IPS-18c (cell line): ENCODE measurements around the gene IL1R1.
A peak's percentile ranks its signal among the peaks of the same experiment; 100 is the strongest.

Experiments
- H3K4me3 ChIP-seq: 2 replicates; pipeline ENCODE4 v1.7.0; 2013; ENCODE audit warnings: low read depth, mild to moderate bottlenecking, low read length, moderate library complexity; ENCODE audit not compliant: insufficient read depth
- H3K9me3 ChIP-seq: one replicate; pipeline ENCODE4 v1.6.1; 2013; ENCODE audit warnings: mild to moderate bottlenecking, low read length, moderate library complexity; ENCODE audit not compliant: control insufficient read depth, insufficient read depth

The IL1R1 gene

DNA sequence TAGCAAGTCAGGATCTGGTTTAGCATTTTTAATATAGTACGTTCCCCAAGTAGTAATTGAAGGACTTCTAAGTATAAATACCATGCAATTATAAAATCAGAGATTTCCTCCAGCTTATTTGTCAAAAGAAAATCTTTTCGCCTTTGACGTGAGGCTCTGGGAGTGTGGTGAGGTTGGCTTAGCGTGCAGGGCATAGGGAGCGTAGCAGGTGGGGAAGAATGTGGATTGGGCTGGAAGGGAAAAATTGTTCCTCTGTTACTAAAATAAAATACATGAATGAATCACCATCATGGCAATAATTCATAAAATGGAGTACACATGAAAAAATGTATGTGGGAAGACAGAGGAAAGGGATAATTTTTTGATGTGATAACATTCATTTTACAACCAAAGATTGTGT lies 38.8 kb downstream of the IL1R1 start:
- H3K9me3 ChIP-seq = no peaks in the 10 kb centered on the region
- no peak overlapping the region for H3K4me3 ChIP-seq

GRCh38 chr2:102181919-102182635 lies 39.5 kb downstream of the IL1R1 start:
- Histone ChIP-seq H3K9me3 (no peaks in the 10 kb centered on the region), H3K4me3 (no peak overlapping the region)

DNA sequence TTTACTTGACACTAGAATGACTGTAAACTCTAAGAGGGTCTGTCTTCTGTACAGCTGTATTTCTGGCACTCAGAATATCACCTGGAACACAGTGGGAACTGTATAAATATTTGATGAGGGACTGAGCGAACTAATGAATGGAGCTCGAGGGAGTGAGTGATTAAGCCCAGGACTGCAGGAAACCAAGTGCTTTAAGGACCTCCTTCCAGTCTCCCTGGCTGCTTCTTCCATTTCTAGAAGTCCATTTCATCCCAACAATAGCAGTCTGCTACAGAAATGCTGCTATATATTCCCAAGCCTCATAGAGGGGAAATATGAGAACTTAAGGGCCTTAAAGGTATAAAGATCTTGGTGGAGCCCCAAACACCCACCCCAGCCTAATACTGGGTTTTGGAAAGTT lies 41.5 kb downstream of the IL1R1 start:
- no peak overlapping the region for H3K4me3 ChIP-seq
- no peaks in the 10 kb centered on the region for H3K9me3 ChIP-seq

DNA sequence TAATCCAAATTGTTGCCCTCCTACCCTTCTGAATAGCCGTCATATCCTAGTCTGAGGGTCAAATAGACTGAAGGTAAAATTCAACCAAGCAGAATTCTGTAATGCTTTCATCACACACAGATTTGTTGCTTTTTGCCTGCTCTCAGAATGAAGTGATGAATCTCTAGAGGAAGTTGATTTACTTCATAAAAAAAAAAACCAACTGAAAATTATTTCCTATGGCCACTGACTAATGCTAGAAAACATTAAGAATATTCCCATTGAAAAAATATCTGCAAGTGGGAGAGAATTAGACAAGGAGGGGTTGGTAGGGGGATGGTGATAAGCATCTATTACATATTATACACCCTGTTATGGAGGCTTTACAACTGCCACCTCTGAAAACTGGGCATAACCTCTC lies 42.0 kb downstream of the IL1R1 start:
- H3K9me3 ChIP-seq = no peaks in the 10 kb centered on the region
- H3K4me3 ChIP-seq = no peak overlapping the region

DNA sequence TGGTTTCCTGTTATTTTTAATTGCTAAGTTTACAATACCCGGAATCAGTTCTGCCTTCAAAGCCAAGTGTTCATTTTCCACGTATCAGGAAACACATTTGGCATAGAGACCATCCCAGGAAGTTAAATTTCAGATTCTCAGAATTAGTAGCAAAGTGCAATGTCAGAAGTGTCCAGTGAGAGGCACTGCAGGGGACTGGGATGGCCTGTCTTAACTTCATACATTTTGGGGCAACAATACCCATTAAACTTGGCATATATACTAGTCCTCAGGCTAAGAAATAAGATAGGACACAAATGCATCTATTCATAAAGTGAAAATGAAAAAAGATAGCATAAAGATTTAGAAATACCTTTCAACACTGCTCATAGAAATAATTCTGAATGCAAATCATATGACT lies 42.8 kb downstream of the IL1R1 start:
- Histone ChIP-seq H3K9me3 (no peaks in the 10 kb centered on the region), H3K4me3 (no peak overlapping the region)

DNA sequence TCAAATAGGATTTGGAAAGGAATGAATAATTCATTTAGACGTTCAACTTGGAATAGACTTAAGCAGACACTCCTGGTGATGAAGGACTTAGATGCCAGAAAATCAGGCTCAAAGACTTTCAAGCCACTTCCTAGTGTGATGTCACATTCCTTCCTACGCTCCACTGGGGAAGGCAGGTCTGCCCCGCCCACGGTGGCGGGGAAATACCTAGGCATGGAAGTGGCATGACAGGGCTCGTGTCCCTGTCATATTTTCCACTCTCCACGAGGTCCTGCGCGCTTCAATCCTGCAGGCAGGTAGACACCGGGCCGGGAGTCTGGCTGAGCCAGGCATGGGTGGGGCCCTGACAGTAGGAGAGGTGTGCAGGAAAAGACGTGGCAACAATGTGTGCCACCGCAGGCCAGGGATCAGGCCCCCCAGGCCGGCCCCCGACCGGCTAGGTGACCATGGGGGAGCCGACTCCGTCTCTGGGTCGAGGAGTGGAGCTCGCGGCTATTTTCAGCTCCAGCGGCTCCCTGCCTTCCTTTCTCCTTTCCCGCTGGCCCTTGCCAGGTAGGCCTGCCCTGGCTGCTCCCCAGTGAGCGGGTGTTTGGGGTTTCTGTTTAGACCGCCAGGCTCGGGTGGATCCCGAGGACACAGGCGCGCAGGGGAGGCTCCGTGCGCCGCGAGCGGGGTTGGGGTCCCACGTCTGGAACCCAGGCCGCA lies 44.4 kb downstream of the IL1R1 start, which contains the start of gene IL1RL2:
IL1RL2 (plus strand) TSS at position 233 of the 705 bp plus-strand sequence. CDS start 845 bp downstream, outside the sequence.
- Histone ChIP-seq H3K4me3 (peak within 1 kb of the TSS; percentile 28; the same call in 1 of the 2 replicates), H3K9me3 (no peaks in the 10 kb centered on the region)

GRCh38 chr2:102187496-102188150 lies 45.1 kb downstream of the IL1R1 start:
- no peaks in the 10 kb centered on the region for H3K9me3 ChIP-seq
- peak overlapping the region; percentile 28; the same call in 1 of the 2 replicates for H3K4me3 ChIP-seq

GRCh38 chr2:102190430-102191107 lies 48.0 kb downstream of the IL1R1 start:
- no peak overlapping the region for H3K4me3 ChIP-seq

GRCh38 chr2:102191501-102191900 lies 49.0 kb downstream of the IL1R1 start:
- Histone ChIP-seq H3K9me3 (no peaks in the 10 kb centered on the region), H3K4me3 (no peak overlapping the region)

More at GRCh38 chr2:102190430-102191107, 48.0 kb downstream of the IL1R1 start:
- H3K9me3 ChIP-seq = no peaks in the 10 kb centered on the region

DNA sequence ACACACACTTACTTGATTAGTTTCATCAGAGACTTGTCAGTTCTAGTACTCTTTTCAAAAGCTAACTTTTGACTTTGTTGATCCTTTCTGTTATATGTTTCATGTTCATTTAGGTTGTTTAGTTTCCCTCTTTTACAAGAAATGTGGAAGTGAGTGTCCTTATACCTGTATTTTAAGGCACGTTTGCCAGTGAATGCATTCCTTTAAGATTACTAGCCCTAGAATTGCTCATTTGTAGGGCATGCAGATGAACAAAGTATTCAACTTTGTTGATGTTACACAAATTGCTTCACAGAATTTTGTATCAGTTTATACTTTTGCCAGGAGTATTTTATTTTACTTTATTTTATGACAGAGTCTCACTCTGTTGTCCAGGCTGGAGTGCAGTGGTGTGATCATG lies 50.5 kb downstream of the IL1R1 start:
- no peaks in the 10 kb centered on the region for H3K9me3 ChIP-seq
- no peak overlapping the region for H3K4me3 ChIP-seq

- H3K9me3 ChIP-seq = no peaks in the 10 kb centered on the region
- H3K4me3 ChIP-seq = no peak overlapping the region
Observed at GRCh38 chr2:102194609-102195268, 52.2 kb downstream of the IL1R1 start.

- no peak overlapping the region for H3K4me3 ChIP-seq
- H3K9me3 ChIP-seq = no peaks in the 10 kb centered on the region
Observed at GRCh38 chr2:102197389-102198137, 55.0 kb downstream of the IL1R1 start.

GRCh38 chr2:102200539-102200938 lies 58.0 kb downstream of the IL1R1 start:
- no peaks in the 10 kb centered on the region for H3K9me3 ChIP-seq
- no peak overlapping the region for H3K4me3 ChIP-seq

- H3K4me3 ChIP-seq = no peak overlapping the region
- peaks cover 3% of the 10 kb centered on the region for H3K9me3 ChIP-seq
Observed at GRCh38 chr2:102204638-102205037, 62.1 kb downstream of the IL1R1 start.

GRCh38 chr2:102206666-102207341 lies 64.3 kb downstream of the IL1R1 start:
- peaks cover 3% of the 10 kb centered on the region for H3K9me3 ChIP-seq
- H3K4me3 ChIP-seq = no peak overlapping the region

DNA sequence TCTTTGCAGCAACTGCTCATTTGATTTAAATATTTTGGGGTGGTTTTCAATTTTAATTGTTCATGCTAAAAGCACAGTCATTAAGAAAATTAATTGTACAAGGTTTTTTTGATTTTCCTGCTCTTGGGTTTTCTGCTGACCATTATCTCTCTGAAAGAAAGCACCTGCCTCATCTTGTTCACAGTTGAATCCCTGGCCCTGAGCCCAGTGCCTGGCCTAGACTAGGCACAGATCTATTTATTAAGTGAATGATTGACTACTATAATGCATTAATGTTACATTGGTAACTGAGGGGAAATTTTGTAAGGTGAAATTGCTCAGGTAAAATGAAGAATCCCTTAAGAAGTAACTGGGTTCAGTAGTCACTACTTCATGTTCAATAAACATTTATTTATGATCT lies 66.2 kb downstream of the IL1R1 start:
- peaks cover 3% of the 10 kb centered on the region for H3K9me3 ChIP-seq
- no peak overlapping the region for H3K4me3 ChIP-seq
